Hepatocyte (in vitro differentiated cells): ENCODE results near the gene PPOX.

Experiments used
- EZH2 ChIP-seq: fragments of 200-600 bp; sonication (generic); IDR thresholded peaks from 2 replicates; pipeline ENCODE4 v1.6.1; 2016; ENCODE audit warnings: antibody characterized with exemption, mild to moderate bottlenecking, borderline replicate concordance
- EZH2phosphoT487 ChIP-seq: fragments of 200-600 bp; sonication (generic); IDR thresholded peaks from one replicate; pipeline ENCODE4 v1.6.1; 2018; ENCODE audit warnings: antibody characterized with exemption, mild to moderate bottlenecking, low read depth, moderate library complexity; ENCODE audit not compliant: unreplicated experiment, severe bottlenecking
- TF ChIP-seq, protein P1 (sequence below): fragments of 200-600 bp; sonication (generic); IDR thresholded peaks from 2 replicates; pipeline ENCODE4 v1.5.1; 2016; ENCODE audit warnings: antibody characterized with exemption, mild to moderate bottlenecking; ENCODE audit not compliant: poor library complexity

GRCh38 chr1:161177936-161178244, 11.7 kb downstream of the PPOX start:
- TF ChIP-seq, protein P1, sequence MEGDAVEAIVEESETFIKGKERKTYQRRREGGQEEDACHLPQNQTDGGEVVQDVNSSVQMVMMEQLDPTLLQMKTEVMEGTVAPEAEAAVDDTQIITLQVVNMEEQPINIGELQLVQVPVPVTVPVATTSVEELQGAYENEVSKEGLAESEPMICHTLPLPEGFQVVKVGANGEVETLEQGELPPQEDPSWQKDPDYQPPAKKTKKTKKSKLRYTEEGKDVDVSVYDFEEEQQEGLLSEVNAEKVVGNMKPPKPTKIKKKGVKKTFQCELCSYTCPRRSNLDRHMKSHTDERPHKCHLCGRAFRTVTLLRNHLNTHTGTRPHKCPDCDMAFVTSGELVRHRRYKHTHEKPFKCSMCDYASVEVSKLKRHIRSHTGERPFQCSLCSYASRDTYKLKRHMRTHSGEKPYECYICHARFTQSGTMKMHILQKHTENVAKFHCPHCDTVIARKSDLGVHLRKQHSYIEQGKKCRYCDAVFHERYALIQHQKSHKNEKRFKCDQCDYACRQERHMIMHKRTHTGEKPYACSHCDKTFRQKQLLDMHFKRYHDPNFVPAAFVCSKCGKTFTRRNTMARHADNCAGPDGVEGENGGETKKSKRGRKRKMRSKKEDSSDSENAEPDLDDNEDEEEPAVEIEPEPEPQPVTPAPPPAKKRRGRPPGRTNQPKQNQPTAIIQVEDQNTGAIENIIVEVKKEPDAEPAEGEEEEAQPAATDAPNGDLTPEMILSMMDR = no peak
- TF ChIP-seq EZH2 (no peak), EZH2phosphoT487 (no peak)
